ENCODE results near the gene ZNF526.

- TF ChIP-seq CTCF (IDR thresholded peaks at IDR 0.05 in 8 of 11, conservative IDR thresholded peaks at IDR 0.05 in 3 of 11), result no peak
- TF ChIP-seq POLR2A (IDR thresholded peaks at IDR 0.05), result no peak
- TF ChIP-seq POLR2AphosphoS5 (IDR thresholded peaks at IDR 0.05), result no peak
Measured at GRCh38 chr19:42204664-42205063, 15.4 kb upstream of the ZNF526 start.
